Liver (tissue), 9 donors: ENCODE measurements around the gene DNASE2. TPM values are rescaled to one million over a fixed set of nuclear protein-coding genes. Genes with fewer than 3 reads are reported as not detected.

ENCODE experiments used
- DNase-seq: peaks from one replicate; pipeline ENCODE4 v3.0.0-alpha.2; 2017; ENCODE audit warnings: low spot score
- H3K27ac ChIP-seq, 2 donors: one replicate each; pipeline ENCODE4 v1.7.0; 2013; ENCODE audit warnings: inconsistent platforms in 2 of 2, low read length in 2 of 2, control low read depth in 1 of 2, low read depth in 1 of 2, mild to moderate bottlenecking in 1 of 2
- H3K27me3 ChIP-seq, 4 donors: one replicate each; pipeline versions ENCODE4 v1.6.1 to v1.7.0; 2013; ENCODE audit warnings: low read length in 3 of 4, inconsistent platforms in 1 of 4, mild to moderate bottlenecking in 1 of 4, moderate library complexity in 1 of 4; ENCODE audit not compliant: control insufficient read depth in 4 of 4, insufficient read depth in 4 of 4
- H3K36me3 ChIP-seq, 4 donors: one replicate each; pipeline versions ENCODE4 v1.6.1 to v1.7.0; 2013; ENCODE audit warnings: low read length in 3 of 4, mild to moderate bottlenecking in 3 of 4, low read depth in 1 of 4, moderate library complexity in 1 of 4; ENCODE audit not compliant: control insufficient read depth in 4 of 4, insufficient read depth in 3 of 4
- H3K4me1 ChIP-seq, 4 donors: one replicate each; pipeline versions ENCODE4 v1.6.1 to v1.7.0; 2013; ENCODE audit warnings: low read length in 3 of 4, mild to moderate bottlenecking in 3 of 4, moderate library complexity in 1 of 4; ENCODE audit not compliant: control insufficient read depth in 4 of 4, insufficient read depth in 4 of 4
- H3K4me3 ChIP-seq, 3 donors: one replicate each; pipeline versions ENCODE4 v1.6.1 to v1.7.0; 2013; ENCODE audit warnings: low read length in 3 of 3, control low read depth in 1 of 3, low read depth in 1 of 3, mild to moderate bottlenecking in 1 of 3
- H3K9ac ChIP-seq, 2 donors: one replicate each; pipeline ENCODE4 v1.7.0; 2013; ENCODE audit warnings: low read length in 2 of 2, mild to moderate bottlenecking in 2 of 2, moderate library complexity in 2 of 2, control low read depth in 1 of 2, low read depth in 1 of 2
- H3K9me3 ChIP-seq, 4 donors: one replicate each; pipeline versions ENCODE4 v1.6.1 to v1.7.0; 2013; ENCODE audit warnings: low read length in 3 of 4; ENCODE audit not compliant: control insufficient read depth in 4 of 4
- ATF3 ChIP-seq: IDR thresholded peaks from 2 replicates; pipeline ENCODE4 v1.6.1; 2016; ENCODE audit warnings: antibody characterized with exemption
- EGR1 ChIP-seq, 2 donors: IDR thresholded peaks; 2 replicates each; pipeline ENCODE4 v1.6.1; 2016 to 2018; ENCODE audit warnings: antibody characterized with exemption in 2 of 2, low read depth in 2 of 2
- FOXA1 ChIP-seq: IDR thresholded peaks from 2 replicates; pipeline ENCODE4 v1.6.1; 2016; ENCODE audit warnings: antibody characterized with exemption
- FOXA2 ChIP-seq: IDR thresholded peaks from 2 replicates; pipeline ENCODE4 v1.6.1; 2016; ENCODE audit warnings: antibody characterized with exemption
- GABPA ChIP-seq, 2 donors: IDR thresholded peaks in 1 of 2; conservative IDR thresholded peaks in 1 of 2; 2 replicates each; pipeline ENCODE4 v1.6.1; 2016; ENCODE audit warnings: antibody characterized with exemption in 2 of 2, mild to moderate bottlenecking in 1 of 2, moderate library complexity in 1 of 2
- HNF4A ChIP-seq, 2 donors: conservative IDR thresholded peaks; 2 replicates each; pipeline ENCODE4 v1.6.1; 2016; ENCODE audit warnings: antibody characterized with exemption in 2 of 2, mild to moderate bottlenecking in 2 of 2
- HNF4G ChIP-seq: IDR thresholded peaks from 2 replicates; pipeline ENCODE4 v1.6.1; 2016; ENCODE audit warnings: antibody characterized with exemption
- JUND ChIP-seq, 2 donors: IDR thresholded peaks; 2 replicates each; pipeline ENCODE4 v1.6.1; 2016; ENCODE audit warnings: antibody characterized with exemption in 2 of 2
- NR2F2 ChIP-seq: IDR thresholded peaks from 2 replicates; pipeline ENCODE4 v1.6.1; 2016; ENCODE audit warnings: antibody characterized with exemption
- RAD21 ChIP-seq, 2 donors: IDR thresholded peaks; 2 replicates each; pipeline ENCODE4 v1.6.1; 2016; ENCODE audit warnings: antibody characterized with exemption in 2 of 2, mild to moderate bottlenecking in 2 of 2
- RXRA ChIP-seq, 2 donors: IDR thresholded peaks; 2 replicates each; pipeline ENCODE4 v1.6.1; 2017 to 2018; ENCODE audit warnings: antibody characterized with exemption in 2 of 2, mild to moderate bottlenecking in 1 of 2
- SP1 ChIP-seq: IDR thresholded peaks from 2 replicates; pipeline ENCODE4 v1.6.1; 2018; ENCODE audit warnings: antibody characterized with exemption, mild to moderate bottlenecking
- TAF1 ChIP-seq: conservative IDR thresholded peaks from 2 replicates; pipeline ENCODE4 v1.6.1; 2016; ENCODE audit warnings: antibody characterized with exemption, mild to moderate bottlenecking
- YY1 ChIP-seq: IDR thresholded peaks from 2 replicates; pipeline ENCODE4 v1.6.1; 2016; ENCODE audit warnings: antibody characterized with exemption, mild to moderate bottlenecking
- WGBS: extraction: QIAGEN DNeasy Blood & Tissue Kit; methylation state at CpG from one replicate; pipeline ENCODE4 v1.1.7; 2013; 5-methylcytosine and 5-hydroxymethylcytosine counted together
- polyA plus RNA-seq, 2 donors: library from polyadenylated mRNA; stranded (reverse) in 1 of 2; unstranded in 1 of 2; fragments of 200-250 nt in 1 of 2; fragments of >200 nt in 1 of 2; fragmentation: Nextera tagmentation in 1 of 2; extraction: Ambion mirVana in 1 of 2; gene quantifications; one replicate each; pipeline versions ENCODE4 v1.2.1 to v1.2.3, GENCODE V29; 2013 to 2015
- total RNA-seq, 2 donors: library from RNA; depleted of rRNA; stranded (reverse); fragments of >200 nt; gene quantifications; one replicate each; pipeline ENCODE4 v1.2.3, GENCODE V29; 2014
- TF ChIP-seq, protein P1 (sequence below): fragments of 150-350 bp; IDR thresholded peaks from 2 replicates; pipeline ENCODE4 v1.5.1; 2017; ENCODE audit warnings: improper control_type of control experiment, low read depth, low read length; ENCODE audit not compliant: missing input control
- TF ChIP-seq, protein P2 (sequence below): IDR thresholded peaks from 2 replicates; pipeline ENCODE4 v1.6.1; 2016; ENCODE audit warnings: antibody characterized with exemption
- TF ChIP-seq, protein P3 (sequence below): IDR thresholded peaks from 2 replicates; pipeline ENCODE4 v1.6.1; 2016; ENCODE audit warnings: antibody characterized with exemption
- TF ChIP-seq, protein P4 (sequence below): IDR thresholded peaks from 2 replicates; pipeline ENCODE4 v1.6.1; 2016; ENCODE audit warnings: antibody characterized with exemption, mild to moderate bottlenecking
- donor health status: healthy.
- donor health status: healthy.
- donor health status: healthy.
- donor health status: healthy.
- donor health status: healthy.

DNASE2 gene
- total and polyA plus RNA-seq, 4 donors = 11.3 to 18.4 (median 12.8) TPM

- Histone ChIP-seq H3K4me3 (no peak overlapping the region), H3K9me3 (no peaks in the 10 kb centered on the region), H3K4me1 (no peaks in the 10 kb centered on the region), H3K9ac (no peak overlapping the region), H3K36me3 (peaks cover 26 to 59% (median 45%) of the 10 kb centered on the region in 4 donors), H3K27me3 (no peaks in the 10 kb centered on the region), H3K27ac (no peak overlapping the region)
- TF ChIP-seq ATF3 = no peak
- 97% methylated on average over 29 of the region's 29 CpGs for WGBS
- DNase-seq = no peak
These were observed 43.5 kb upstream of the DNASE2 start for GRCh38 chr19:12924621-12925310.

GRCh38 chr19:12922959-12923358 lies 41.7 kb upstream of the DNASE2 start:
- DNase-seq = no peak
- no peak overlapping the region for H3K27ac ChIP-seq
- no peak overlapping the region for H3K4me3 ChIP-seq
- H3K36me3 ChIP-seq = peaks cover 21 to 44% (median 32%) of the 10 kb centered on the region in 4 donors
- H3K27me3 ChIP-seq = no peaks in the 10 kb centered on the region
- peaks cover 0 to 5% (median 3%) of the 10 kb centered on the region in 4 donors for H3K4me1 ChIP-seq
- H3K9ac ChIP-seq = no peak overlapping the region
- WGBS = 98% methylated on average over 4 of the region's 4 CpGs
- TF ChIP-seq SP1 = no peak
- TF ChIP-seq RXRA (IDR thresholded peaks at IDR 0.05) = no peak
- TF ChIP-seq, protein P1, sequence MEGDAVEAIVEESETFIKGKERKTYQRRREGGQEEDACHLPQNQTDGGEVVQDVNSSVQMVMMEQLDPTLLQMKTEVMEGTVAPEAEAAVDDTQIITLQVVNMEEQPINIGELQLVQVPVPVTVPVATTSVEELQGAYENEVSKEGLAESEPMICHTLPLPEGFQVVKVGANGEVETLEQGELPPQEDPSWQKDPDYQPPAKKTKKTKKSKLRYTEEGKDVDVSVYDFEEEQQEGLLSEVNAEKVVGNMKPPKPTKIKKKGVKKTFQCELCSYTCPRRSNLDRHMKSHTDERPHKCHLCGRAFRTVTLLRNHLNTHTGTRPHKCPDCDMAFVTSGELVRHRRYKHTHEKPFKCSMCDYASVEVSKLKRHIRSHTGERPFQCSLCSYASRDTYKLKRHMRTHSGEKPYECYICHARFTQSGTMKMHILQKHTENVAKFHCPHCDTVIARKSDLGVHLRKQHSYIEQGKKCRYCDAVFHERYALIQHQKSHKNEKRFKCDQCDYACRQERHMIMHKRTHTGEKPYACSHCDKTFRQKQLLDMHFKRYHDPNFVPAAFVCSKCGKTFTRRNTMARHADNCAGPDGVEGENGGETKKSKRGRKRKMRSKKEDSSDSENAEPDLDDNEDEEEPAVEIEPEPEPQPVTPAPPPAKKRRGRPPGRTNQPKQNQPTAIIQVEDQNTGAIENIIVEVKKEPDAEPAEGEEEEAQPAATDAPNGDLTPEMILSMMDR = no peak
- no peak for TF ChIP-seq YY1
- TF ChIP-seq, protein P2, sequence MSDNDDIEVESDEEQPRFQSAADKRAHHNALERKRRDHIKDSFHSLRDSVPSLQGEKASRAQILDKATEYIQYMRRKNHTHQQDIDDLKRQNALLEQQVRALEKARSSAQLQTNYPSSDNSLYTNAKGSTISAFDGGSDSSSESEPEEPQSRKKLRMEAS = no peak
- no peak for TF ChIP-seq FOXA2
- TF ChIP-seq RAD21 (IDR thresholded peaks at IDR 0.05) = no peak
- no peak for TF ChIP-seq ATF3
- TF ChIP-seq, protein P3, sequence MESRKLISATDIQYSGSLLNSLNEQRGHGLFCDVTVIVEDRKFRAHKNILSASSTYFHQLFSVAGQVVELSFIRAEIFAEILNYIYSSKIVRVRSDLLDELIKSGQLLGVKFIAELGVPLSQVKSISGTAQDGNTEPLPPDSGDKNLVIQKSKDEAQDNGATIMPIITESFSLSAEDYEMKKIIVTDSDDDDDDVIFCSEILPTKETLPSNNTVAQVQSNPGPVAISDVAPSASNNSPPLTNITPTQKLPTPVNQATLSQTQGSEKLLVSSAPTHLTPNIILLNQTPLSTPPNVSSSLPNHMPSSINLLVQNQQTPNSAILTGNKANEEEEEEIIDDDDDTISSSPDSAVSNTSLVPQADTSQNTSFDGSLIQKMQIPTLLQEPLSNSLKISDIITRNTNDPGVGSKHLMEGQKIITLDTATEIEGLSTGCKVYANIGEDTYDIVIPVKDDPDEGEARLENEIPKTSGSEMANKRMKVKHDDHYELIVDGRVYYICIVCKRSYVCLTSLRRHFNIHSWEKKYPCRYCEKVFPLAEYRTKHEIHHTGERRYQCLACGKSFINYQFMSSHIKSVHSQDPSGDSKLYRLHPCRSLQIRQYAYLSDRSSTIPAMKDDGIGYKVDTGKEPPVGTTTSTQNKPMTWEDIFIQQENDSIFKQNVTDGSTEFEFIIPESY = no peak
- TF ChIP-seq GABPA (IDR thresholded peaks at IDR 0.05 in 1 of 2, conservative IDR thresholded peaks at IDR 0.05 in 1 of 2) = no peak
- TF ChIP-seq FOXA1 = no peak
- no peak for TF ChIP-seq TAF1
- no peak for TF ChIP-seq NR2F2
- TF ChIP-seq, protein P4, sequence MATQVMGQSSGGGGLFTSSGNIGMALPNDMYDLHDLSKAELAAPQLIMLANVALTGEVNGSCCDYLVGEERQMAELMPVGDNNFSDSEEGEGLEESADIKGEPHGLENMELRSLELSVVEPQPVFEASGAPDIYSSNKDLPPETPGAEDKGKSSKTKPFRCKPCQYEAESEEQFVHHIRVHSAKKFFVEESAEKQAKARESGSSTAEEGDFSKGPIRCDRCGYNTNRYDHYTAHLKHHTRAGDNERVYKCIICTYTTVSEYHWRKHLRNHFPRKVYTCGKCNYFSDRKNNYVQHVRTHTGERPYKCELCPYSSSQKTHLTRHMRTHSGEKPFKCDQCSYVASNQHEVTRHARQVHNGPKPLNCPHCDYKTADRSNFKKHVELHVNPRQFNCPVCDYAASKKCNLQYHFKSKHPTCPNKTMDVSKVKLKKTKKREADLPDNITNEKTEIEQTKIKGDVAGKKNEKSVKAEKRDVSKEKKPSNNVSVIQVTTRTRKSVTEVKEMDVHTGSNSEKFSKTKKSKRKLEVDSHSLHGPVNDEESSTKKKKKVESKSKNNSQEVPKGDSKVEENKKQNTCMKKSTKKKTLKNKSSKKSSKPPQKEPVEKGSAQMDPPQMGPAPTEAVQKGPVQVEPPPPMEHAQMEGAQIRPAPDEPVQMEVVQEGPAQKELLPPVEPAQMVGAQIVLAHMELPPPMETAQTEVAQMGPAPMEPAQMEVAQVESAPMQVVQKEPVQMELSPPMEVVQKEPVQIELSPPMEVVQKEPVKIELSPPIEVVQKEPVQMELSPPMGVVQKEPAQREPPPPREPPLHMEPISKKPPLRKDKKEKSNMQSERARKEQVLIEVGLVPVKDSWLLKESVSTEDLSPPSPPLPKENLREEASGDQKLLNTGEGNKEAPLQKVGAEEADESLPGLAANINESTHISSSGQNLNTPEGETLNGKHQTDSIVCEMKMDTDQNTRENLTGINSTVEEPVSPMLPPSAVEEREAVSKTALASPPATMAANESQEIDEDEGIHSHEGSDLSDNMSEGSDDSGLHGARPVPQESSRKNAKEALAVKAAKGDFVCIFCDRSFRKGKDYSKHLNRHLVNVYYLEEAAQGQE = no peak
- TF ChIP-seq JUND (IDR thresholded peaks at IDR 0.05) = no peak
- no peak for TF ChIP-seq HNF4A (conservative IDR thresholded peaks at IDR 0.05)
- TF ChIP-seq HNF4G = no peak
- TF ChIP-seq EGR1 (IDR thresholded peaks at IDR 0.05; ENCODE audit: low read depth in 2 of 2) = no peak
- no peaks in the 10 kb centered on the region for H3K9me3 ChIP-seq
